ENCODE data around the gene CALR3. TPM values are rescaled to one million over a fixed set of nuclear protein-coding genes. Genes with fewer than 3 reads are reported as not detected.

Gene CALR3
- total and polyA plus RNA-seq, 2 of the 13 experiments (the other 11 are each of a cell fraction or from before 2014, with no cell fraction given): not detected

- TF ChIP-seq ZMYM2 (CRISPR knock-in tag; IDR thresholded peaks at IDR 0.05) (no peak), RNF2 (conservative IDR thresholded peaks at IDR 0.05; ENCODE audit: low read depth) (no peak), ZNF549 (CRISPR knock-in tag; IDR thresholded peaks at IDR 0.05) (no peak), ATF1 (CRISPR knock-in tag; IDR thresholded peaks at IDR 0.05) (no peak), KLF6 (CRISPR knock-in tag; IDR thresholded peaks at IDR 0.05) (peak; percentile 78; the same call in 1 of the 2 replicates), SKIL (CRISPR knock-in tag; IDR thresholded peaks at IDR 0.05; ENCODE audit: borderline replicate concordance) (no peak), NCOA5 (CRISPR knock-in tag; IDR thresholded peaks at IDR 0.05) (no peak), PLSCR1 (CRISPR knock-in tag; IDR thresholded peaks at IDR 0.05; ENCODE audit: borderline replicate concordance) (no peak), ASH2L (IDR thresholded peaks at IDR 0.05; ENCODE audit: insufficient read length, low read depth, low read length) (no peak), ZNF513 (CRISPR knock-in tag; conservative IDR thresholded peaks at IDR 0.05) (no peak), GRHL1 (CRISPR knock-in tag; conservative IDR thresholded peaks at IDR 0.05) (no peak), ATF4 (CRISPR knock-in tag; IDR thresholded peaks at IDR 0.05) (peak in 1 of 2 experiments; percentile 54; a peak in 1 of 4 replicates), ZNF788 (CRISPR knock-in tag; IDR thresholded peaks at IDR 0.05; ENCODE audit: borderline replicate concordance) (0 out of 2 replicates have a peak, but pooled peaks have one; percentile 24), ZNF557 (CRISPR knock-in tag; IDR thresholded peaks at IDR 0.05) (no peak), CHD4 (IDR thresholded peaks at IDR 0.05; ENCODE audit: borderline replicate concordance, low read length) (no peak), ZNF382 (CRISPR knock-in tag; IDR thresholded peaks at IDR 0.05; ENCODE audit: borderline replicate concordance) (no peak), ZNF136 (CRISPR knock-in tag; IDR thresholded peaks at IDR 0.05; ENCODE audit: low read depth) (no peak)
Measured at GRCh38 chr19:16446724-16447368, 49.1 kb downstream of the CALR3 start (continued).
